Neural cell (in vitro differentiated cells): Measurements from ENCODE around the gene SLC38A9. TPM values are rescaled to one million over a fixed set of nuclear protein-coding genes. Genes with fewer than 3 reads are reported as not detected.

Experiments
- H2AFZ ChIP-seq: fragments of 200-600, 300-800 bp; sonication (generic), shearing (Covaris generic); 2 replicates; pipeline ENCODE4 v1.6.0; 2014; ENCODE audit warnings: low read depth, mild to moderate bottlenecking, antibody characterized with exemption, low read length, moderate library complexity
- H3F3A ChIP-seq: fragments of 200-600 bp; shearing (Covaris generic); 2 replicates; pipeline ENCODE4 v1.6.1; 2016; ENCODE audit warnings: mild to moderate bottlenecking, moderate library complexity, mixed read lengths, antibody characterized with exemption, low read length; ENCODE audit not compliant: insufficient read depth, poor library complexity, severe bottlenecking
- H3K27ac ChIP-seq: fragments of 200-600, 300-800 bp; sonication (generic), shearing (Covaris generic); 2 replicates; pipeline ENCODE4 v1.5.1; 2014; ENCODE audit warnings: mild to moderate bottlenecking, low read length, moderate library complexity
- H3K27me3 ChIP-seq: fragments of 300-800, 200-600 bp; sonication (generic), shearing (Covaris generic); 2 replicates; pipeline ENCODE4 v1.6.0; 2014; ENCODE audit warnings: mild to moderate bottlenecking, low read depth, low read length, moderate library complexity; ENCODE audit not compliant: insufficient read depth
- H3K36me3 ChIP-seq: fragments of 300-800, 200-600 bp; sonication (generic), shearing (Covaris generic); 2 replicates; pipeline ENCODE4 v1.5.1; 2014; ENCODE audit warnings: mild to moderate bottlenecking, antibody characterized with exemption, low read length, moderate library complexity; ENCODE audit not compliant: insufficient read depth
- H3K4me2 ChIP-seq: fragments of 300-800, 200-600 bp; sonication (generic), shearing (Covaris generic); 2 replicates; pipeline ENCODE4 v1.6.0; 2014; ENCODE audit warnings: mild to moderate bottlenecking, low read length
- H3K4me3 ChIP-seq: fragments of 300-800, 200-600 bp; sonication (generic), shearing (Covaris generic); 2 replicates; pipeline ENCODE4 v1.5.1; 2014; ENCODE audit warnings: mild to moderate bottlenecking, low read length, moderate library complexity
- H3K79me2 ChIP-seq: fragments of 200-600 bp; shearing (Covaris generic); replicated peaks from 2 replicates; pipeline ENCODE4 v1.6.0; 2014; ENCODE audit warnings: mild to moderate bottlenecking, low read length, moderate library complexity; ENCODE audit not compliant: insufficient read depth
- H3K9ac ChIP-seq: fragments of 300-800, 200-600 bp; sonication (generic), shearing (Covaris generic); 2 replicates; pipeline ENCODE4 v1.6.1; 2016; ENCODE audit warnings: mild to moderate bottlenecking, low read length, mixed read lengths
- H3K9me2 ChIP-seq: fragments of 200-600 bp; shearing (Covaris generic); 2 replicates; pipeline ENCODE4 v1.6.1; 2016; ENCODE audit warnings: mild to moderate bottlenecking, low read length, mixed read lengths; ENCODE audit not compliant: insufficient read depth
- H3K9me3 ChIP-seq: fragments of 200-600, 300-800 bp; sonication (generic), shearing (Covaris generic); 2 replicates; pipeline ENCODE4 v1.6.1; 2016; ENCODE audit warnings: mild to moderate bottlenecking, mixed run types, low read length, moderate library complexity, mixed read lengths
- H4K20me1 ChIP-seq: fragments of 200-600 bp; shearing (Covaris generic); 2 replicates; pipeline ENCODE4 v1.6.1; 2016; ENCODE audit warnings: mild to moderate bottlenecking, mixed run types; ENCODE audit not compliant: insufficient read depth
- EP300 ChIP-seq: fragments of 450-650 bp; conservative IDR thresholded peaks from 2 replicates; pipeline ENCODE4 v1.6.1; 2014; ENCODE audit warnings: antibody characterized with exemption, mild to moderate bottlenecking, moderate library complexity; ENCODE audit not compliant: poor library complexity, severe bottlenecking
- EZH2 ChIP-seq: fragments of 200-600, 300-800 bp; shearing (Covaris generic), sonication (generic); IDR thresholded peaks from 2 replicates; pipeline ENCODE4 v1.6.1; 2014; ENCODE audit warnings: antibody characterized with exemption, low read length, borderline replicate concordance, mild to moderate bottlenecking; ENCODE audit not compliant: insufficient read depth, poor library complexity, severe bottlenecking
- MXI1 ChIP-seq: fragments of 450-650 bp; conservative IDR thresholded peaks from 2 replicates; pipeline ENCODE4 v1.6.1; 2014; ENCODE audit warnings: antibody characterized with exemption, mild to moderate bottlenecking; ENCODE audit not compliant: poor library complexity, severe bottlenecking
- POLR2AphosphoS5 ChIP-seq: IDR thresholded peaks from 2 replicates; pipeline ENCODE4 v1.6.1; 2012
- RAD21 ChIP-seq: fragments of 450-650 bp; conservative IDR thresholded peaks from 2 replicates; pipeline ENCODE4 v1.6.1; 2014; ENCODE audit warnings: antibody characterized with exemption, mild to moderate bottlenecking, moderate library complexity
- SMC3 ChIP-seq: fragments of 450-650 bp; conservative IDR thresholded peaks from 2 replicates; pipeline ENCODE4 v1.6.1; 2014; ENCODE audit warnings: antibody characterized with exemption, mild to moderate bottlenecking, moderate library complexity; ENCODE audit not compliant: poor library complexity
- TAF1 ChIP-seq: IDR thresholded peaks from 2 replicates; pipeline ENCODE4 v1.6.1; 2012; ENCODE audit warnings: low read depth
- polyA plus RNA-seq: library from polyadenylated mRNA; depleted of rRNA; stranded (reverse); fragments of >200 nt; gene quantifications from 2 replicates; pipeline ENCODE4 v1.2.3, GENCODE V29; 2014
- TF ChIP-seq, protein P1 (sequence below): IDR thresholded peaks from 2 replicates; pipeline ENCODE4 v1.6.1; 2012; ENCODE audit warnings: borderline replicate concordance
- TF ChIP-seq, protein P2 (sequence below): fragments of 450-650 bp; IDR thresholded peaks from 2 replicates; pipeline ENCODE4 v1.5.1; 2014; ENCODE audit warnings: antibody characterized with exemption, mild to moderate bottlenecking, moderate library complexity; ENCODE audit not compliant: poor library complexity, severe bottlenecking

The SLC38A9 gene
- polyA plus RNA-seq, 1 donor from 2014 or later: 44.5 TPM

DNA sequence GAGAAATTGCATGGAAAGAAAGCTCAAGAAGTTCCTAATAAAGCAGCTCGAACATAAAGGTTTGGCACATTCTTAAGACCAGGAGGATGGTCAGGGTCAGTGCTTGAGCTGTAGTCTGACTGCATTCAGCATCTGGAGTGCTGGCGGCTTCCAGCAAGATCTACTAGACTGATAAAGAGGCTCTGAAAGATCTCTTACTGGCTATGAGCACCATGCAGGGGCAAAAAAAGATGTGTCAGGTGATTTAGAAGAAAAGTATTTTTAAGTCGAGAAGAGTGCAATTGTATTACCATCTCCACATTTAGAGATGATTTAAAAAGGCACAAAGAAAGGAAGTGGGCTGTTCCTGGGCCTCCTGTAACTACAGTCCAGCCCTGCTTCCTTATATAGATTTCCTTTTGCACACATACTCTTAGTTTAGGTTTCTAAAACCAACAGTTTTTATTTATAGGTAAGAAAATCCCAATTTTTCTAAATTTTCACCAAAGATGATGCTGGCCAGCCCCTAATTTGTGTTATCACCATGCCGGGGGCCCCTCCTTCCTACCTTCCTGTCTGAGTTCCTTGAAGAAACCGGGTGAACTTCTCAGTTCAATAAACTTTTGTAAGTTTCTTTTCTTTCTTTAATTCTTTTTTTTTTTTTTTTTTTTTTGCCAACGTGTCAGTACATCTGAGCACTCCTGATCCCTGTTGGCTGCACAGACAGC lies 111.5 kb downstream of the SLC38A9 start:
- Histone ChIP-seq H3K9me3 (no peaks in the 10 kb centered on the region), H3K27me3 (no peaks in the 10 kb centered on the region), H3K79me2 (no peaks in the 10 kb centered on the region), H3K4me2 (no peak overlapping the region), H3K27ac (no peak overlapping the region), H2AFZ (no peak overlapping the region), H3K9ac (no peak overlapping the region), H4K20me1 (no peaks in the 10 kb centered on the region), H3K9me2 (no peaks in the 10 kb centered on the region), H3F3A (no peaks in the 10 kb centered on the region), H3K36me3 (no peaks in the 10 kb centered on the region), H3K4me3 (no peak overlapping the region)
- no peak for TF ChIP-seq POLR2AphosphoS5
- no peak for TF ChIP-seq MXI1
- no peak for TF ChIP-seq EZH2
- no peak for TF ChIP-seq TAF1
- TF ChIP-seq, protein P1, sequence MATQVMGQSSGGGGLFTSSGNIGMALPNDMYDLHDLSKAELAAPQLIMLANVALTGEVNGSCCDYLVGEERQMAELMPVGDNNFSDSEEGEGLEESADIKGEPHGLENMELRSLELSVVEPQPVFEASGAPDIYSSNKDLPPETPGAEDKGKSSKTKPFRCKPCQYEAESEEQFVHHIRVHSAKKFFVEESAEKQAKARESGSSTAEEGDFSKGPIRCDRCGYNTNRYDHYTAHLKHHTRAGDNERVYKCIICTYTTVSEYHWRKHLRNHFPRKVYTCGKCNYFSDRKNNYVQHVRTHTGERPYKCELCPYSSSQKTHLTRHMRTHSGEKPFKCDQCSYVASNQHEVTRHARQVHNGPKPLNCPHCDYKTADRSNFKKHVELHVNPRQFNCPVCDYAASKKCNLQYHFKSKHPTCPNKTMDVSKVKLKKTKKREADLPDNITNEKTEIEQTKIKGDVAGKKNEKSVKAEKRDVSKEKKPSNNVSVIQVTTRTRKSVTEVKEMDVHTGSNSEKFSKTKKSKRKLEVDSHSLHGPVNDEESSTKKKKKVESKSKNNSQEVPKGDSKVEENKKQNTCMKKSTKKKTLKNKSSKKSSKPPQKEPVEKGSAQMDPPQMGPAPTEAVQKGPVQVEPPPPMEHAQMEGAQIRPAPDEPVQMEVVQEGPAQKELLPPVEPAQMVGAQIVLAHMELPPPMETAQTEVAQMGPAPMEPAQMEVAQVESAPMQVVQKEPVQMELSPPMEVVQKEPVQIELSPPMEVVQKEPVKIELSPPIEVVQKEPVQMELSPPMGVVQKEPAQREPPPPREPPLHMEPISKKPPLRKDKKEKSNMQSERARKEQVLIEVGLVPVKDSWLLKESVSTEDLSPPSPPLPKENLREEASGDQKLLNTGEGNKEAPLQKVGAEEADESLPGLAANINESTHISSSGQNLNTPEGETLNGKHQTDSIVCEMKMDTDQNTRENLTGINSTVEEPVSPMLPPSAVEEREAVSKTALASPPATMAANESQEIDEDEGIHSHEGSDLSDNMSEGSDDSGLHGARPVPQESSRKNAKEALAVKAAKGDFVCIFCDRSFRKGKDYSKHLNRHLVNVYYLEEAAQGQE: no peak
- TF ChIP-seq SMC3: no peak

DNA sequence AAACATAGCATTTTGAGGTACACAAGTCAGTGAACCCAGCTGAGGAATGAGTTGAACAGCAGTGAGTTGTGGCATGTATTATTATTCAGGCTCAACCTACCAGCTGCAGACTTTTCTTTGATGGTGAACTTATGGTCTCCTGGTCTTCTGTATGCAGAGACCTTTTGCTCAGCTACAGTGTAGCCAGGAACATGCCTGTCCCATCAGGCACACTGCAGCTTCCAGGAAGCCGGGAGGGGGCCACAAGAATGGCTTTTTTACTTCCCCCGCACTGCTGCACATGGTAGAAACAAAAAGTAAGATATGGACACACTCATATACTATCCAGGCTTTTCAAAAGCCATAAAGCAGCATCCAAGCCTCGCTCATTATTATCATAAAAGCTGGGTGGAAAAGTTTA lies 112.0 kb downstream of the SLC38A9 start:
- Histone ChIP-seq H3K4me2 (no peak overlapping the region), H3K36me3 (no peaks in the 10 kb centered on the region), H3F3A (no peaks in the 10 kb centered on the region), H3K27ac (no peak overlapping the region), H4K20me1 (no peaks in the 10 kb centered on the region), H3K9me3 (no peaks in the 10 kb centered on the region), H2AFZ (no peak overlapping the region), H3K9ac (no peak overlapping the region), H3K27me3 (no peaks in the 10 kb centered on the region), H3K79me2 (no peaks in the 10 kb centered on the region), H3K9me2 (no peaks in the 10 kb centered on the region), H3K4me3 (no peak overlapping the region)
- TF ChIP-seq EZH2 (no peak), TAF1 (no peak), RAD21 (no peak), POLR2AphosphoS5 (no peak), MXI1 (no peak), EP300 (no peak), SMC3 (no peak)
- TF ChIP-seq, protein P1: no peak
- TF ChIP-seq, protein P2, sequence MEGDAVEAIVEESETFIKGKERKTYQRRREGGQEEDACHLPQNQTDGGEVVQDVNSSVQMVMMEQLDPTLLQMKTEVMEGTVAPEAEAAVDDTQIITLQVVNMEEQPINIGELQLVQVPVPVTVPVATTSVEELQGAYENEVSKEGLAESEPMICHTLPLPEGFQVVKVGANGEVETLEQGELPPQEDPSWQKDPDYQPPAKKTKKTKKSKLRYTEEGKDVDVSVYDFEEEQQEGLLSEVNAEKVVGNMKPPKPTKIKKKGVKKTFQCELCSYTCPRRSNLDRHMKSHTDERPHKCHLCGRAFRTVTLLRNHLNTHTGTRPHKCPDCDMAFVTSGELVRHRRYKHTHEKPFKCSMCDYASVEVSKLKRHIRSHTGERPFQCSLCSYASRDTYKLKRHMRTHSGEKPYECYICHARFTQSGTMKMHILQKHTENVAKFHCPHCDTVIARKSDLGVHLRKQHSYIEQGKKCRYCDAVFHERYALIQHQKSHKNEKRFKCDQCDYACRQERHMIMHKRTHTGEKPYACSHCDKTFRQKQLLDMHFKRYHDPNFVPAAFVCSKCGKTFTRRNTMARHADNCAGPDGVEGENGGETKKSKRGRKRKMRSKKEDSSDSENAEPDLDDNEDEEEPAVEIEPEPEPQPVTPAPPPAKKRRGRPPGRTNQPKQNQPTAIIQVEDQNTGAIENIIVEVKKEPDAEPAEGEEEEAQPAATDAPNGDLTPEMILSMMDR: no peak
